ENCODE measurements around the gene TTC8. TPM values are rescaled to one million over a fixed set of nuclear protein-coding genes. Genes with fewer than 3 reads are reported as not detected.
A peak's percentile ranks its signal among the peaks of the same experiment; 100 is the strongest.
"Not testable (repeated sequence)": the region's sequence is repeated elsewhere in the genome, so short reads cannot be mapped to it uniquely, and the experiment has no call there.

Gene TTC8
- total RNA-seq, 4 donors from 2014 or later, result 10.5 to 18.2 (median 12.1) TPM

DNA sequence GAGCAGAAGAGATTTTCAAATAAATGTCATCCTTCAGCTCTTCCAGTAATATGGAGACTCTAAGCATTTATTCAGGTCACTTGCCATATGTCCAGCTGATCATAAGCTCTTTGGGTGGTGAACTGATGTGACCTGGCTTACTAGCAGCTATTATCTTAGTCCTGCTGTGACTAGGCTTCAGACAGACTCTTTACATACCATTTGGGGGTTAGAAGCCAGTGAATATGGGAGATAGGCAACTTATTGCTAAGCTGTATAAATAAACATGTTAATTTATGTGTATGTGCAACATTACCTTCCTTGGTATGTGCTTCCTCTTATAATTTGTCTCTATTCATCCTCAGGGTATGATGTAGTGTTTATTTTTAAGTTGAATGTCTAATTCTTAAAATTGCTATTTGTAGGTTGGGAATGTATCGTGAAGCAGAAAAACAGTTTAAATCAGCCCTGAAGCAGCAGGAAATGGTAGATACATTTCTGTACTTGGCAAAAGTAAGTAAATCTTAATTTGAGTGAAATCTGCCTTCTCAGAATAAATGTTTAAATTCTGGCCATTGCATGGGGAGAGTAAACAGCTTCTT, 32.4 kb downstream of the TTC8 start:
- H3K4me1 ChIP-seq, result no peaks in the 10 kb centered on the region
- H3K36me3 ChIP-seq, result peaks cover 44% of the 10 kb centered on the region
- no peak for DNase-seq (ENCODE audit: low spot score in 2 of 2)
- WGBS, result 98% methylated on average over 1 of the region's 1 CpG
- no peaks in the 10 kb centered on the region for H3K27me3 ChIP-seq
- H3K4me3 ChIP-seq, result no peak overlapping the region
- H3K27ac ChIP-seq, result no peak overlapping the region
- TF ChIP-seq POLR2A (IDR thresholded peaks at IDR 0.05) (no peak), EP300 (IDR thresholded peaks at IDR 0.05) (no peak)
- no peaks in the 10 kb centered on the region for H3K9me3 ChIP-seq

DNA sequence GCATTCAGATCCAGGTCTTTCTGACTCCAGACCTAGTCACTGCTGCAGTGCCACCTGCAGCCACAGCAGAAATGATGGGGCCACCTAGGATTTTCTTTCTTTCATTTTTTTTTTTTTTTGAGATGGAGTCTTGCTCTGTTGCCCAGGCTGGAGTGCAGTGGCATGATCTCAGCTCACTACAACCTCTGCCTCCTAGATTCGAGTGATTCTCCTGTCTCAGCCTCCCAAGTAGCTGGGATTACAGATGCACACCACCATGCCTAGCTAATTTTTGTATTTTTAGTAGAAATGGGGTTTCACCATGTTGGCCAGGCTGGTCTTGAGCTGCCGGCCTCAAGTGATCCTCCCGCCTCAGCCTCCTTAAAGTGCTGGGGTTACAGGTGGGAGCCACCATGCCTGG, 33.4 kb downstream of the TTC8 start:
- not testable (repeated sequence) for H3K4me1 ChIP-seq; H3K9me3 ChIP-seq; H3K4me3 ChIP-seq; H3K27ac ChIP-seq; H3K27me3 ChIP-seq; DNase-seq (ENCODE audit: low spot score in 2 of 2)
- 97% methylated on average over 3 of the region's 3 CpGs for WGBS
- H3K36me3 ChIP-seq, result peaks cover 41% of the 10 kb centered on the region

DNA sequence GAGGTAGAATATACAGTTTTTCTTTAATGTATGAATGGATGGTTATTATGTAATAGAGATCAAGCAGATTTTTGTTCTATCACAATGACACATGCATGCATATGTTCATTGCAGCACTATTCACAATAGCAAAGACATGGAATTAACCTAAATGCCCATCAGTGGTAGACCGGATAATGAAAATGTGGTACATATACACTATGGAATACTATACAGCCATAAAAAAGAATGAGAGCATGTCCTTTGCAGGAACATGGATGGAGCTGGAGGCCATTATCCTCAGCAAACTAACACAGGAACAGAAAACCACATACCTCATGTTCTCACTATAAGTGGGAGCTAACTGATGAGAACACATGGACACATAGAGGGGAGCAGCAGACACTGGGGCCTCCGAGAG, 34.7 kb downstream of the TTC8 start:
- H3K36me3 ChIP-seq, result peaks cover 42% of the 10 kb centered on the region
- WGBS, result 94% methylated on average over 2 of the region's 2 CpGs

DNA sequence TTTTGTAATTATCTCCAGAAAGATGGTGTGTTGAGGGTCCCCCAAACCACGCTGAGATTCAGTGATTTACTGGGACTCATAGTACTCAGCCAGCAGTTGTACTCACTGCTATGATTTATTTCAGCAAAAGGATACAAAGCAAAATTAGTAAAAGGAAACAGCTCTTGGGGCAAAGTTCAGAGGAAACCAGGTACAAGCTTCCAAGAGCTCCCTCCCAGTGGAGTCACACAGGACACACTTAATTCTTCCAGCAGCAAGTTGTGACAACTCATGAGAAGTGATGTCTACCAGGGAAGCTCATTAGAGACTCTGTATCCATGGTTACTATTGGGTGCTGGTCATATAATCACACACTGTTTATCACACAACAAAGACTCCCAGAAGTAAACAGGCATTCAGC, 38.7 kb downstream of the TTC8 start:
- no peaks in the 10 kb centered on the region for H3K4me1 ChIP-seq
- no peak overlapping the region for H3K4me3 ChIP-seq
- no peak for DNase-seq (ENCODE audit: low spot score in 2 of 2)
- no peaks in the 10 kb centered on the region for H3K27me3 ChIP-seq
- no peaks in the 10 kb centered on the region for H3K9me3 ChIP-seq
- TF ChIP-seq, protein P1, sequence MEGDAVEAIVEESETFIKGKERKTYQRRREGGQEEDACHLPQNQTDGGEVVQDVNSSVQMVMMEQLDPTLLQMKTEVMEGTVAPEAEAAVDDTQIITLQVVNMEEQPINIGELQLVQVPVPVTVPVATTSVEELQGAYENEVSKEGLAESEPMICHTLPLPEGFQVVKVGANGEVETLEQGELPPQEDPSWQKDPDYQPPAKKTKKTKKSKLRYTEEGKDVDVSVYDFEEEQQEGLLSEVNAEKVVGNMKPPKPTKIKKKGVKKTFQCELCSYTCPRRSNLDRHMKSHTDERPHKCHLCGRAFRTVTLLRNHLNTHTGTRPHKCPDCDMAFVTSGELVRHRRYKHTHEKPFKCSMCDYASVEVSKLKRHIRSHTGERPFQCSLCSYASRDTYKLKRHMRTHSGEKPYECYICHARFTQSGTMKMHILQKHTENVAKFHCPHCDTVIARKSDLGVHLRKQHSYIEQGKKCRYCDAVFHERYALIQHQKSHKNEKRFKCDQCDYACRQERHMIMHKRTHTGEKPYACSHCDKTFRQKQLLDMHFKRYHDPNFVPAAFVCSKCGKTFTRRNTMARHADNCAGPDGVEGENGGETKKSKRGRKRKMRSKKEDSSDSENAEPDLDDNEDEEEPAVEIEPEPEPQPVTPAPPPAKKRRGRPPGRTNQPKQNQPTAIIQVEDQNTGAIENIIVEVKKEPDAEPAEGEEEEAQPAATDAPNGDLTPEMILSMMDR (IDR thresholded peaks at IDR 0.05), result no peak
- no peak overlapping the region for H3K27ac ChIP-seq
- H3K36me3 ChIP-seq, result peaks cover 28% of the 10 kb centered on the region
- WGBS, result 91% methylated on average over 1 of the region's 1 CpG

More for the DNA sequence above, 34.7 kb downstream of the TTC8 start:
- not testable (repeated sequence) for H3K27ac ChIP-seq; DNase-seq (ENCODE audit: low spot score in 2 of 2); H3K4me1 ChIP-seq; H3K4me3 ChIP-seq; H3K9me3 ChIP-seq; H3K27me3 ChIP-seq

DNA sequence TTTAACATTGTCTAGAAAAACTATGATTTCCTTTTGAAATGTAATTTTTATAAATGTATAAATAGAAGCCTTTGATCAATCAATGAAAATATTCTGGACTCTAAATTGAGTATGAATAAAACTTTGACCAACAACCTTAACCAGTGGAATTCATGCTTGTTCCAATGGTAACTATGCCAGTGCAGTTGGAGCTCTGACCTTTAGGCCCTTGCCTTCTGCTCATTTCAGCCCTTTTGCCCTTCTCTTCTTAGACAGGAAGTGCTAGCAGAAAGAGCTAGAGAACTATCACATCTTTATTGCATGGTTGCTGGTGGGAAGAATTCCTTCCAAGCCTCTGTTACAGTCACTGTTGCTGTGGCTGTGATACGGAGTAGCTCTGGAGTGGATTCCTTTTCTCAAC, 39.7 kb downstream of the TTC8 start:
- Histone ChIP-seq H3K27ac (no peak overlapping the region), H3K4me1 (no peaks in the 10 kb centered on the region), H3K36me3 (peaks cover 22% of the 10 kb centered on the region), H3K27me3 (no peaks in the 10 kb centered on the region), H3K4me3 (no peak overlapping the region), H3K9me3 (no peaks in the 10 kb centered on the region)
- TF ChIP-seq, protein P1 (IDR thresholded peaks at IDR 0.05), result no peak
- TF ChIP-seq EP300 (IDR thresholded peaks at IDR 0.05) (no peak), POLR2A (IDR thresholded peaks at IDR 0.05) (no peak), POLR2AphosphoS5 (IDR thresholded peaks at IDR 0.05) (no peak)
- 93% methylated on average over 1 of the region's 1 CpG for WGBS
- DNase-seq (ENCODE audit: low spot score in 2 of 2), result no peak

DNA sequence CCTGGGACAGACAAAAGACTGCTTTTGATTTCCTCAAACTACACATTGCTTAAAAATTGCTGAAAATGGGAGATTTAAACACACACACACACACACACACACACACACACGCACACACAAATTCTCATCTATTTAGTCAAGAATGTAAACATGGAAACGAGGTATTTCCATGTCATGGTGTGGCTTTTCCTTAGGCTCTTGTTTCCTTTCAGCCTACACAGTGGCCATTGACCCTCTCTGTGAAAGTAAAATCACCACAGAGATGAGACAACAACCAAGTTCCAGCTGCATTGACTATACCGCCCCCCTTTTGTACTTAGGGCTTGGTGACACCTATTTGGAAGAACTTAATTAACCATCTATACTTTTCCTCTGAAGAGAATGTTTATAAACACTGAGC, 41.9 kb downstream of the TTC8 start:
- Histone ChIP-seq H3K4me1 (no peaks in the 10 kb centered on the region), H3K36me3 (peaks cover 26% of the 10 kb centered on the region), H3K4me3 (no peak overlapping the region), H3K9me3 (no peaks in the 10 kb centered on the region), H3K27me3 (no peaks in the 10 kb centered on the region), H3K27ac (no peak overlapping the region)
- WGBS, result 75% methylated on average over 3 of the region's 3 CpGs
- DNase-seq (ENCODE audit: low spot score in 2 of 2), result no peak
- TF ChIP-seq, protein P1 (IDR thresholded peaks at IDR 0.05), result no peak
- TF ChIP-seq POLR2A (IDR thresholded peaks at IDR 0.05), result no peak
- TF ChIP-seq POLR2AphosphoS5 (IDR thresholded peaks at IDR 0.05), result no peak
- TF ChIP-seq EP300 (IDR thresholded peaks at IDR 0.05), result no peak

DNA sequence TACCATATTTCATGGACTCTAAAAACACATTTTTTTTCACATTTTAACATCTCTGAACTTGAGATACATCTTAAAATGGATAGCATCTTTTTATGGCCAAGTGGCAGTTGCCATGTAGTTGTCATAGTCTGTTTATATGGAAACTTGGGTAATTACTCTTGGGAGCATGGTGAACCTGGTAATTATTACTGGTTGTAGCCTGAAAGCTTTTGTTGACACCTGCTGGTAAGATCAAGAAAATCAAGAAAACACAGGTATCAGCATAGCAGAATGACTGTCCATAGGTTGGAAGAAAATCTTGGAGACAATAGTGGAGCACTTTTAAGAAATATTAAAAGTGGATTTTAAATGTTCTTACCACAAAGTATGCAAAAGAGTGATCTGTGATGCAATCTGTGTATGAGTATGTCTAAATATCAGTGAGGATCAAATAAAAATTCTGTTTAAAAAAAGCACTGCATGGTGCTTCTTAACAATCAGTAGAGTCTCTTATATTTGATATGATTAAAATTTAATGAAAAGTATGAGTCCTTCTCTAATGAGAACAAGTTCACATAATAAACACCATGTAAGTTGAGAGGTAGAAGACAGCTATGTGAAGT, 44.2 kb downstream of the TTC8 start:
- H3K4me3 ChIP-seq, result no peak overlapping the region
- TF ChIP-seq POLR2AphosphoS5 (IDR thresholded peaks at IDR 0.05) (no peak), EP300 (IDR thresholded peaks at IDR 0.05) (no peak), POLR2A (IDR thresholded peaks at IDR 0.05) (no peak)
- TF ChIP-seq, protein P1 (IDR thresholded peaks at IDR 0.05), result peak in 1 of 2 donors; percentile 28
- peaks cover 32% of the 10 kb centered on the region for H3K36me3 ChIP-seq
- no peaks in the 10 kb centered on the region for H3K9me3 ChIP-seq
- no peak for DNase-seq (ENCODE audit: low spot score in 2 of 2)
- no peaks in the 10 kb centered on the region for H3K27me3 ChIP-seq
- no peak overlapping the region for H3K27ac ChIP-seq
- H3K4me1 ChIP-seq, result no peaks in the 10 kb centered on the region
